WTC11 (cell line): Measurements from ENCODE around the gene ANKRD22. TPM values are rescaled to one million over a fixed set of nuclear protein-coding genes. Genes with fewer than 3 reads are reported as not detected.

ENCODE experiments used
- ATAC-seq: fragments of 200-7000 bp; cut with Tn5 transposase; 2 replicates; pipeline ENCODE4 v1.10.0; 2021; ENCODE audit warnings: mild to moderate bottlenecking, moderate library complexity
- CTCF ChIA-PET: fragments of 300-600 bp; sonication (Branson Sonifier 250); formaldehyde crosslinking; loops from one replicate; lab custom pipeline; 2021; ENCODE audit warnings: antibody characterized with exemption; lab: Charles Lee
- POLR2A ChIA-PET: fragments of 350-600 bp; sonication (Branson Sonifier 250); formaldehyde crosslinking; loops from one replicate; lab custom pipeline; 2021; ENCODE audit warnings: antibody characterized with exemption; lab: Charles Lee
- DNase-seq: peaks from one replicate; pipeline ENCODE4 v3.0.0; 2021; ENCODE audit warnings: low spot score
- H3K27ac Mint-ChIP-seq: 2 replicates; pipeline ENCODE4 v1.8.0; 2021; ENCODE audit warnings: mixed read lengths
- H3K27me3 Mint-ChIP-seq: 2 replicates; pipeline ENCODE4 v1.8.0; 2021; ENCODE audit warnings: low read depth, mild to moderate bottlenecking, moderate library complexity, mixed read lengths
- H3K36me3 Mint-ChIP-seq: 2 replicates; pipeline ENCODE4 v1.8.0; 2021; ENCODE audit warnings: mixed read lengths
- H3K4me1 Mint-ChIP-seq: 2 replicates; pipeline ENCODE4 v1.8.0; 2022; ENCODE audit warnings: mixed read lengths
- H3K4me3 Mint-ChIP-seq: 2 replicates; pipeline ENCODE4 v1.8.0; 2021; ENCODE audit warnings: mild to moderate bottlenecking, moderate library complexity, mixed read lengths
- H3K9me3 Mint-ChIP-seq: 2 replicates; pipeline ENCODE4 v1.8.0; 2021; ENCODE audit warnings: mixed read lengths
- ATF1 ChIP-seq: sonication (generic); formaldehyde crosslinking; IDR thresholded peaks from 2 replicates; pipeline ENCODE4 v1.8.1; 2023; ENCODE audit warnings: mild to moderate bottlenecking, moderate library complexity, missing genetic modification reagents
- ELF4 ChIP-seq: sonication (generic); formaldehyde crosslinking; IDR thresholded peaks from 2 replicates; pipeline ENCODE4 v1.8.1; 2022; ENCODE audit warnings: low read depth, mild to moderate bottlenecking, moderate library complexity, missing genetic modification reagents
- ESRRA ChIP-seq: sonication (generic); formaldehyde crosslinking; IDR thresholded peaks from 2 replicates; pipeline ENCODE4 v1.8.1; 2022; ENCODE audit warnings: mild to moderate bottlenecking, missing genetic modification reagents, borderline replicate concordance
- FOXJ3 ChIP-seq: sonication (generic); formaldehyde crosslinking; IDR thresholded peaks from 2 replicates; pipeline ENCODE4 v1.9.0; 2021; ENCODE audit warnings: missing genetic modification reagents, mild to moderate bottlenecking, borderline replicate concordance
- GTF2I ChIP-seq: fragments of 250-450 bp; sonication (Bioruptor Pico); conservative IDR thresholded peaks from 2 replicates; pipeline ENCODE4 v1.4.0; 2021; ENCODE audit warnings: mild to moderate bottlenecking
- MXD4 ChIP-seq: fragments of 250-450 bp; sonication (Bioruptor Pico); IDR thresholded peaks from 2 replicates; pipeline ENCODE4 v1.8.0; 2021; ENCODE audit warnings: mild to moderate bottlenecking, moderate library complexity, borderline replicate concordance
- NFATC4 ChIP-seq: fragments of 250-450 bp; sonication (Bioruptor Pico); IDR thresholded peaks from 2 replicates; pipeline ENCODE4 v1.9.0; 2021; ENCODE audit warnings: mild to moderate bottlenecking
- NFE2L1 ChIP-seq: sonication (generic); formaldehyde crosslinking; IDR thresholded peaks from 2 replicates; pipeline ENCODE4 v1.8.1; 2023; ENCODE audit warnings: missing genetic modification reagents
- NFYB ChIP-seq: sonication (generic); formaldehyde crosslinking; conservative IDR thresholded peaks from 2 replicates; pipeline ENCODE4 v1.8.0; 2022; ENCODE audit warnings: low read depth, missing genetic modification reagents
- RELA ChIP-seq: sonication (generic); formaldehyde crosslinking; IDR thresholded peaks from 2 replicates; pipeline ENCODE4 v1.8.1; 2022; ENCODE audit warnings: missing genetic modification reagents, mild to moderate bottlenecking, borderline replicate concordance
- SMAD4 ChIP-seq: sonication (generic); formaldehyde crosslinking; IDR thresholded peaks from 2 replicates; pipeline ENCODE4 v1.8.0; 2022; ENCODE audit warnings: mild to moderate bottlenecking, missing genetic modification reagents
- ZNF396 ChIP-seq: fragments of 250-450 bp; sonication (Bioruptor Pico); IDR thresholded peaks from 2 replicates; pipeline ENCODE4 v1.8.0; 2021; ENCODE audit warnings: mild to moderate bottlenecking, moderate library complexity, borderline replicate concordance
- ZNF423 ChIP-seq: fragments of 250-450 bp; sonication (Bioruptor Pico); IDR thresholded peaks from 2 replicates; pipeline ENCODE4 v2.1.2; 2022; ENCODE audit warnings: mild to moderate bottlenecking, moderate library complexity
- total RNA-seq: library from RNA; stranded (reverse); gene quantifications from 3 replicates; pipeline ENCODE4 v1.2.3, GENCODE V29; 2021
- TF ChIP-seq, protein P1 (sequence below): fragments of 250-450 bp; sonication (Bioruptor Pico); IDR thresholded peaks from 2 replicates; pipeline ENCODE4 v1.9.0; 2021; ENCODE audit warnings: mild to moderate bottlenecking
- TF ChIP-seq, protein P2 (sequence below): sonication (generic); formaldehyde crosslinking; IDR thresholded peaks from 2 replicates; pipeline ENCODE4 v1.8.1; 2023; ENCODE audit warnings: mild to moderate bottlenecking, missing genetic modification reagents
- TF ChIP-seq, protein P3 (sequence below): sonication (generic); formaldehyde crosslinking; IDR thresholded peaks from 2 replicates; pipeline ENCODE4 v1.8.0; 2023; ENCODE audit warnings: missing genetic modification reagents
- TF ChIP-seq, protein P4 (sequence below): sonication (generic); formaldehyde crosslinking; IDR thresholded peaks from 2 replicates; pipeline ENCODE4 v1.8.1; 2023; ENCODE audit warnings: mild to moderate bottlenecking, missing genetic modification reagents, borderline replicate concordance
- TF ChIP-seq, protein P5 (sequence below): sonication (generic); formaldehyde crosslinking; IDR thresholded peaks from 2 replicates; pipeline ENCODE4 v1.8.1; 2022; ENCODE audit warnings: mild to moderate bottlenecking, missing genetic modification reagents, moderate library complexity, borderline replicate concordance
- TF ChIP-seq, protein P6 (sequence below): sonication (generic); formaldehyde crosslinking; conservative IDR thresholded peaks from 2 replicates; pipeline ENCODE4 v1.8.1; 2022; ENCODE audit warnings: mild to moderate bottlenecking, missing genetic modification reagents
- TF ChIP-seq, protein P7 (sequence below): fragments of 250-450 bp; sonication (Bioruptor Pico); IDR thresholded peaks from 2 replicates; pipeline ENCODE4 v1.9.0; 2021; ENCODE audit warnings: moderate library complexity, mild to moderate bottlenecking, inconsistent platforms, borderline replicate concordance
- TF ChIP-seq, protein P8 (sequence below): sonication (generic); formaldehyde crosslinking; IDR thresholded peaks from 2 replicates; pipeline ENCODE4 v1.8.1; 2023; ENCODE audit warnings: mild to moderate bottlenecking, moderate library complexity, missing genetic modification reagents

Gene ANKRD22
- total RNA-seq, 1 experiment from 2014 or later: not detected

DNA sequence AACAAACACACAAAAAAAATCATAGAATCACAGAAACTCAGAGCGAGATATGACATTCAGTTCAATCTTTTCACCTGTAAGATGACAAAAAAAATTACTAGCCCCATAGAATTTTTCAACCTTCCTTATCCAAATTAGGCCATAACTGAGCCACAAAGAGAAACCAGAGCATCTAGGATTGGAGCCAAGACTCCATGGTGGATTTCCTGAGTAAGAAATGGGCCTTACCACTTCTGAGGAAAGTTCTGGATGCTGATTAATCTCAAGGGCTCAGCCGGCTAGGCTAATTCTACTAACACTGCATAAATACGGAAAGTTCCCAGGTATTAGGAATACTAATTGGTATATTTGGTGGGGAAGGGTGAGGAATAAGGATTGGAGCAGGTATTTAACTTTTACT lies 32.4 kb downstream of the ANKRD22 start (continued):
- TF ChIP-seq, protein P1, sequence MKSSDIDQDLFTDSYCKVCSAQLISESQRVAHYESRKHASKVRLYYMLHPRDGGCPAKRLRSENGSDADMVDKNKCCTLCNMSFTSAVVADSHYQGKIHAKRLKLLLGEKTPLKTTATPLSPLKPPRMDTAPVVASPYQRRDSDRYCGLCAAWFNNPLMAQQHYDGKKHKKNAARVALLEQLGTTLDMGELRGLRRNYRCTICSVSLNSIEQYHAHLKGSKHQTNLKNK (CRISPR knock-in tag): no peak
- TF ChIP-seq, protein P2, sequence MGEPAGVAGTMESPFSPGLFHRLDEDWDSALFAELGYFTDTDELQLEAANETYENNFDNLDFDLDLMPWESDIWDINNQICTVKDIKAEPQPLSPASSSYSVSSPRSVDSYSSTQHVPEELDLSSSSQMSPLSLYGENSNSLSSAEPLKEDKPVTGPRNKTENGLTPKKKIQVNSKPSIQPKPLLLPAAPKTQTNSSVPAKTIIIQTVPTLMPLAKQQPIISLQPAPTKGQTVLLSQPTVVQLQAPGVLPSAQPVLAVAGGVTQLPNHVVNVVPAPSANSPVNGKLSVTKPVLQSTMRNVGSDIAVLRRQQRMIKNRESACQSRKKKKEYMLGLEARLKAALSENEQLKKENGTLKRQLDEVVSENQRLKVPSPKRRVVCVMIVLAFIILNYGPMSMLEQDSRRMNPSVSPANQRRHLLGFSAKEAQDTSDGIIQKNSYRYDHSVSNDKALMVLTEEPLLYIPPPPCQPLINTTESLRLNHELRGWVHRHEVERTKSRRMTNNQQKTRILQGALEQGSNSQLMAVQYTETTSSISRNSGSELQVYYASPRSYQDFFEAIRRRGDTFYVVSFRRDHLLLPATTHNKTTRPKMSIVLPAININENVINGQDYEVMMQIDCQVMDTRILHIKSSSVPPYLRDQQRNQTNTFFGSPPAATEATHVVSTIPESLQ: no peak
- TF ChIP-seq MXD4 (CRISPR knock-in tag) (no peak), SMAD4 (CRISPR knock-in tag) (no peak), GTF2I (CRISPR knock-in tag) (no peak), NFYB (no peak)
- TF ChIP-seq, protein P3, sequence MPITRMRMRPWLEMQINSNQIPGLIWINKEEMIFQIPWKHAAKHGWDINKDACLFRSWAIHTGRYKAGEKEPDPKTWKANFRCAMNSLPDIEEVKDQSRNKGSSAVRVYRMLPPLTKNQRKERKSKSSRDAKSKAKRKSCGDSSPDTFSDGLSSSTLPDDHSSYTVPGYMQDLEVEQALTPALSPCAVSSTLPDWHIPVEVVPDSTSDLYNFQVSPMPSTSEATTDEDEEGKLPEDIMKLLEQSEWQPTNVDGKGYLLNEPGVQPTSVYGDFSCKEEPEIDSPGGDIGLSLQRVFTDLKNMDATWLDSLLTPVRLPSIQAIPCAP: no peak
- TF ChIP-seq, protein P4, sequence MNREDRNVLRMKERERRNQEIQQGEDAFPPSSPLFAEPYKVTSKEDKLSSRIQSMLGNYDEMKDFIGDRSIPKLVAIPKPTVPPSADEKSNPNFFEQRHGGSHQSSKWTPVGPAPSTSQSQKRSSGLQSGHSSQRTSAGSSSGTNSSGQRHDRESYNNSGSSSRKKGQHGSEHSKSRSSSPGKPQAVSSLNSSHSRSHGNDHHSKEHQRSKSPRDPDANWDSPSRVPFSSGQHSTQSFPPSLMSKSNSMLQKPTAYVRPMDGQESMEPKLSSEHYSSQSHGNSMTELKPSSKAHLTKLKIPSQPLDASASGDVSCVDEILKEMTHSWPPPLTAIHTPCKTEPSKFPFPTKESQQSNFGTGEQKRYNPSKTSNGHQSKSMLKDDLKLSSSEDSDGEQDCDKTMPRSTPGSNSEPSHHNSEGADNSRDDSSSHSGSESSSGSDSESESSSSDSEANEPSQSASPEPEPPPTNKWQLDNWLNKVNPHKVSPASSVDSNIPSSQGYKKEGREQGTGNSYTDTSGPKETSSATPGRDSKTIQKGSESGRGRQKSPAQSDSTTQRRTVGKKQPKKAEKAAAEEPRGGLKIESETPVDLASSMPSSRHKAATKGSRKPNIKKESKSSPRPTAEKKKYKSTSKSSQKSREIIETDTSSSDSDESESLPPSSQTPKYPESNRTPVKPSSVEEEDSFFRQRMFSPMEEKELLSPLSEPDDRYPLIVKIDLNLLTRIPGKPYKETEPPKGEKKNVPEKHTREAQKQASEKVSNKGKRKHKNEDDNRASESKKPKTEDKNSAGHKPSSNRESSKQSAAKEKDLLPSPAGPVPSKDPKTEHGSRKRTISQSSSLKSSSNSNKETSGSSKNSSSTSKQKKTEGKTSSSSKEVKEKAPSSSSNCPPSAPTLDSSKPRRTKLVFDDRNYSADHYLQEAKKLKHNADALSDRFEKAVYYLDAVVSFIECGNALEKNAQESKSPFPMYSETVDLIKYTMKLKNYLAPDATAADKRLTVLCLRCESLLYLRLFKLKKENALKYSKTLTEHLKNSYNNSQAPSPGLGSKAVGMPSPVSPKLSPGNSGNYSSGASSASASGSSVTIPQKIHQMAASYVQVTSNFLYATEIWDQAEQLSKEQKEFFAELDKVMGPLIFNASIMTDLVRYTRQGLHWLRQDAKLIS (CRISPR knock-in tag): no peak
- TF ChIP-seq, protein P5, sequence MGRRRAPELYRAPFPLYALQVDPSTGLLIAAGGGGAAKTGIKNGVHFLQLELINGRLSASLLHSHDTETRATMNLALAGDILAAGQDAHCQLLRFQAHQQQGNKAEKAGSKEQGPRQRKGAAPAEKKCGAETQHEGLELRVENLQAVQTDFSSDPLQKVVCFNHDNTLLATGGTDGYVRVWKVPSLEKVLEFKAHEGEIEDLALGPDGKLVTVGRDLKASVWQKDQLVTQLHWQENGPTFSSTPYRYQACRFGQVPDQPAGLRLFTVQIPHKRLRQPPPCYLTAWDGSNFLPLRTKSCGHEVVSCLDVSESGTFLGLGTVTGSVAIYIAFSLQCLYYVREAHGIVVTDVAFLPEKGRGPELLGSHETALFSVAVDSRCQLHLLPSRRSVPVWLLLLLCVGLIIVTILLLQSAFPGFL (CRISPR knock-in tag): no peak

DNA sequence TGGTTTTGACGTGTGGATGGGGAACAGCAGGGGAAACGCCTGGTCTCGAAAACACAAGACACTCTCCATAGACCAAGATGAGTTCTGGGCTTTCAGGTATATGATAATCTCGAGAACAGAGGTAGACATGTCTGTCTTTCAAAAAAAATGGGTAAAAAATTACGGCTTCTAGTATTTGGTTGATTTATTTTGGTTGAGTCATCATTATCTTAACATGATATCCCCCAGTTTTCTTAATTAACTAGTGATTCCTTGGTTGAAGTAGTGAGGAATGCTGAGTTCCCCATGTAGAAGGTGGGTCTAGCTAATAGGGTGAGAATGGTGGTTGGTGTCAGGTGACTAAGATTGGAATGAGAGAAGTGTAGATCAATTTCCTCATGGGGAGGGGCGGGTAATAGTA lies 38.4 kb downstream of the ANKRD22 start:
- peaks cover 3% of the 10 kb centered on the region for H3K4me1 Mint-ChIP-seq
- H3K4me3 Mint-ChIP-seq: no peak overlapping the region
- H3K36me3 Mint-ChIP-seq: no peaks in the 10 kb centered on the region
- POLR2A ChIA-PET: no interaction called here
- DNase-seq (no peak), ATAC-seq (peak; percentile 40)
- peaks cover 10% of the 10 kb centered on the region for H3K27me3 Mint-ChIP-seq
- H3K27ac Mint-ChIP-seq: no peak overlapping the region
- no peaks in the 10 kb centered on the region for H3K9me3 Mint-ChIP-seq
- CTCF ChIA-PET: interaction anchor here (1.7 kb wide), 2 partner anchors 85 to 119 kb away, joined by 3 to 9 read pairs; no protein-coding TSS in a partner anchor
- TF ChIP-seq ATF1 (CRISPR knock-in tag): no peak
- TF ChIP-seq RELA (CRISPR knock-in tag): no peak
- TF ChIP-seq ESRRA (CRISPR knock-in tag): no peak
- no peak for TF ChIP-seq NFATC4 (CRISPR knock-in tag)
- TF ChIP-seq NFE2L1 (CRISPR knock-in tag): no peak
- TF ChIP-seq ZNF423 (CRISPR knock-in tag): no peak
- TF ChIP-seq, protein P6, sequence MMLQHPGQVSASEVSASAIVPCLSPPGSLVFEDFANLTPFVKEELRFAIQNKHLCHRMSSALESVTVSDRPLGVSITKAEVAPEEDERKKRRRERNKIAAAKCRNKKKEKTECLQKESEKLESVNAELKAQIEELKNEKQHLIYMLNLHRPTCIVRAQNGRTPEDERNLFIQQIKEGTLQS (CRISPR knock-in tag): no peak
- TF ChIP-seq, protein P4 (CRISPR knock-in tag): no peak
- no peak for TF ChIP-seq ZNF396 (CRISPR knock-in tag)
- TF ChIP-seq, protein P7, sequence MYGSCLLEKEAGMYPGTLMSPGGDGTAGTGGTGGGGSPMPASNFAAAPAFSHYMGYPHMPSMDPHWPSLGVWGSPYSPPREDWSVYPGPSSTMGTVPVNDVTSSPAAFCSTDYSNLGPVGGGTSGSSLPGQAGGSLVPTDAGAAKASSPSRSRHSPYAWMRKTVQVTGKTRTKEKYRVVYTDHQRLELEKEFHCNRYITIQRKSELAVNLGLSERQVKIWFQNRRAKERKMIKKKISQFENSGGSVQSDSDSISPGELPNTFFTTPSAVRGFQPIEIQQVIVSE: no peak
- TF ChIP-seq, protein P8, sequence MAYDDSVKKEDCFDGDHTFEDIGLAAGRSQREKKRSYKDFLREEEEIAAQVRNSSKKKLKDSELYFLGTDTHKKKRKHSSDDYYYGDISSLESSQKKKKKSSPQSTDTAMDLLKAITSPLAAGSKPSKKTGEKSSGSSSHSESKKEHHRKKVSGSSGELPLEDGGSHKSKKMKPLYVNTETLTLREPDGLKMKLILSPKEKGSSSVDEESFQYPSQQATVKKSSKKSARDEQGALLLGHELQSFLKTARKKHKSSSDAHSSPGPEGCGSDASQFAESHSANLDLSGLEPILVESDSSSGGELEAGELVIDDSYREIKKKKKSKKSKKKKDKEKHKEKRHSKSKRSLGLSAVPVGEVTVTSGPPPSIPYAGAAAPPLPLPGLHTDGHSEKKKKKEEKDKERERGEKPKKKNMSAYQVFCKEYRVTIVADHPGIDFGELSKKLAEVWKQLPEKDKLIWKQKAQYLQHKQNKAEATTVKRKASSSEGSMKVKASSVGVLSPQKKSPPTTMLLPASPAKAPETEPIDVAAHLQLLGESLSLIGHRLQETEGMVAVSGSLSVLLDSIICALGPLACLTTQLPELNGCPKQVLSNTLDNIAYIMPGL (CRISPR knock-in tag): no peak
- TF ChIP-seq ELF4 (CRISPR knock-in tag): no peak
- no peak for TF ChIP-seq FOXJ3
- no peak for TF ChIP-seq MXD4 (CRISPR knock-in tag)
